Fibroblast of lung (primary cell): Measurements from ENCODE around the gene NEMF.

Experiments used
- CTCF ChIP-seq, 2 donors: IDR thresholded peaks in 1 of 2; conservative IDR thresholded peaks in 1 of 2; 1 replicate in 1 of 2; 2 replicates in 1 of 2; pipeline ENCODE4 v1.5.1; 2011 to 2012; ENCODE audit warnings: low read length in 2 of 2, control low read depth in 1 of 2, inconsistent platforms in 1 of 2, low read depth in 1 of 2, mild to moderate bottlenecking in 1 of 2
- EZH2 ChIP-seq: IDR thresholded peaks from 2 replicates; pipeline ENCODE4 v1.5.1; 2012; ENCODE audit warnings: low read length, control low read depth, mild to moderate bottlenecking; ENCODE audit errors: missing control alignments

GRCh38 chr14:49858383-49858782 is 5.8 kb upstream of the NEMF start:
- TF ChIP-seq EZH2 (no peak), CTCF (conservative IDR thresholded peaks at IDR 0.05 in 1 of 2, IDR thresholded peaks at IDR 0.05 in 1 of 2; ENCODE audit: low read depth in 1 of 2, low read length in 2 of 2) (no peak)
